Neural cell (in vitro differentiated cells): ENCODE data around the gene ZNF496. TPM values are rescaled to one million over a fixed set of nuclear protein-coding genes. Genes with fewer than 3 reads are reported as not detected.

Experiments used
- H2AFZ ChIP-seq: fragments of 200-600, 300-800 bp; sonication (generic), shearing (Covaris generic); 2 replicates; pipeline ENCODE4 v1.6.0; 2014; ENCODE audit warnings: low read depth, mild to moderate bottlenecking, antibody characterized with exemption, low read length, moderate library complexity
- H3F3A ChIP-seq: fragments of 200-600 bp; shearing (Covaris generic); 2 replicates; pipeline ENCODE4 v1.6.1; 2016; ENCODE audit warnings: mild to moderate bottlenecking, moderate library complexity, mixed read lengths, antibody characterized with exemption, low read length; ENCODE audit not compliant: insufficient read depth, poor library complexity, severe bottlenecking
- H3K27ac ChIP-seq: fragments of 200-600, 300-800 bp; sonication (generic), shearing (Covaris generic); 2 replicates; pipeline ENCODE4 v1.5.1; 2014; ENCODE audit warnings: mild to moderate bottlenecking, low read length, moderate library complexity
- H3K27me3 ChIP-seq: fragments of 300-800, 200-600 bp; sonication (generic), shearing (Covaris generic); 2 replicates; pipeline ENCODE4 v1.6.0; 2014; ENCODE audit warnings: mild to moderate bottlenecking, low read depth, low read length, moderate library complexity; ENCODE audit not compliant: insufficient read depth
- H3K36me3 ChIP-seq: fragments of 300-800, 200-600 bp; sonication (generic), shearing (Covaris generic); 2 replicates; pipeline ENCODE4 v1.5.1; 2014; ENCODE audit warnings: mild to moderate bottlenecking, antibody characterized with exemption, low read length, moderate library complexity; ENCODE audit not compliant: insufficient read depth
- H3K4me2 ChIP-seq: fragments of 300-800, 200-600 bp; sonication (generic), shearing (Covaris generic); 2 replicates; pipeline ENCODE4 v1.6.0; 2014; ENCODE audit warnings: mild to moderate bottlenecking, low read length
- H3K4me3 ChIP-seq: fragments of 300-800, 200-600 bp; sonication (generic), shearing (Covaris generic); 2 replicates; pipeline ENCODE4 v1.5.1; 2014; ENCODE audit warnings: mild to moderate bottlenecking, low read length, moderate library complexity
- H3K79me2 ChIP-seq: fragments of 200-600 bp; shearing (Covaris generic); replicated peaks from 2 replicates; pipeline ENCODE4 v1.6.0; 2014; ENCODE audit warnings: mild to moderate bottlenecking, low read length, moderate library complexity; ENCODE audit not compliant: insufficient read depth
- H3K9ac ChIP-seq: fragments of 300-800, 200-600 bp; sonication (generic), shearing (Covaris generic); 2 replicates; pipeline ENCODE4 v1.6.1; 2016; ENCODE audit warnings: mild to moderate bottlenecking, low read length, mixed read lengths
- H3K9me2 ChIP-seq: fragments of 200-600 bp; shearing (Covaris generic); 2 replicates; pipeline ENCODE4 v1.6.1; 2016; ENCODE audit warnings: mild to moderate bottlenecking, low read length, mixed read lengths; ENCODE audit not compliant: insufficient read depth
- H3K9me3 ChIP-seq: fragments of 200-600, 300-800 bp; sonication (generic), shearing (Covaris generic); 2 replicates; pipeline ENCODE4 v1.6.1; 2016; ENCODE audit warnings: mild to moderate bottlenecking, mixed run types, low read length, moderate library complexity, mixed read lengths
- H4K20me1 ChIP-seq: fragments of 200-600 bp; shearing (Covaris generic); 2 replicates; pipeline ENCODE4 v1.6.1; 2016; ENCODE audit warnings: mild to moderate bottlenecking, mixed run types; ENCODE audit not compliant: insufficient read depth
- EP300 ChIP-seq: fragments of 450-650 bp; conservative IDR thresholded peaks from 2 replicates; pipeline ENCODE4 v1.6.1; 2014; ENCODE audit warnings: antibody characterized with exemption, mild to moderate bottlenecking, moderate library complexity; ENCODE audit not compliant: poor library complexity, severe bottlenecking
- EZH2 ChIP-seq: fragments of 200-600, 300-800 bp; shearing (Covaris generic), sonication (generic); IDR thresholded peaks from 2 replicates; pipeline ENCODE4 v1.6.1; 2014; ENCODE audit warnings: antibody characterized with exemption, low read length, borderline replicate concordance, mild to moderate bottlenecking; ENCODE audit not compliant: insufficient read depth, poor library complexity, severe bottlenecking
- MXI1 ChIP-seq: fragments of 450-650 bp; conservative IDR thresholded peaks from 2 replicates; pipeline ENCODE4 v1.6.1; 2014; ENCODE audit warnings: antibody characterized with exemption, mild to moderate bottlenecking; ENCODE audit not compliant: poor library complexity, severe bottlenecking
- POLR2AphosphoS5 ChIP-seq: IDR thresholded peaks from 2 replicates; pipeline ENCODE4 v1.6.1; 2012
- RAD21 ChIP-seq: fragments of 450-650 bp; conservative IDR thresholded peaks from 2 replicates; pipeline ENCODE4 v1.6.1; 2014; ENCODE audit warnings: antibody characterized with exemption, mild to moderate bottlenecking, moderate library complexity
- SMC3 ChIP-seq: fragments of 450-650 bp; conservative IDR thresholded peaks from 2 replicates; pipeline ENCODE4 v1.6.1; 2014; ENCODE audit warnings: antibody characterized with exemption, mild to moderate bottlenecking, moderate library complexity; ENCODE audit not compliant: poor library complexity
- TAF1 ChIP-seq: IDR thresholded peaks from 2 replicates; pipeline ENCODE4 v1.6.1; 2012; ENCODE audit warnings: low read depth
- polyA plus RNA-seq: library from polyadenylated mRNA; depleted of rRNA; stranded (reverse); fragments of >200 nt; gene quantifications from 2 replicates; pipeline ENCODE4 v1.2.3, GENCODE V29; 2014
- TF ChIP-seq, protein P1 (sequence below): IDR thresholded peaks from 2 replicates; pipeline ENCODE4 v1.6.1; 2012; ENCODE audit warnings: borderline replicate concordance
- TF ChIP-seq, protein P2 (sequence below): fragments of 450-650 bp; IDR thresholded peaks from 2 replicates; pipeline ENCODE4 v1.5.1; 2014; ENCODE audit warnings: antibody characterized with exemption, mild to moderate bottlenecking, moderate library complexity; ENCODE audit not compliant: poor library complexity, severe bottlenecking

ZNF496 gene
- polyA plus RNA-seq, 1 donor from 2014 or later: 25.2 TPM

DNA sequence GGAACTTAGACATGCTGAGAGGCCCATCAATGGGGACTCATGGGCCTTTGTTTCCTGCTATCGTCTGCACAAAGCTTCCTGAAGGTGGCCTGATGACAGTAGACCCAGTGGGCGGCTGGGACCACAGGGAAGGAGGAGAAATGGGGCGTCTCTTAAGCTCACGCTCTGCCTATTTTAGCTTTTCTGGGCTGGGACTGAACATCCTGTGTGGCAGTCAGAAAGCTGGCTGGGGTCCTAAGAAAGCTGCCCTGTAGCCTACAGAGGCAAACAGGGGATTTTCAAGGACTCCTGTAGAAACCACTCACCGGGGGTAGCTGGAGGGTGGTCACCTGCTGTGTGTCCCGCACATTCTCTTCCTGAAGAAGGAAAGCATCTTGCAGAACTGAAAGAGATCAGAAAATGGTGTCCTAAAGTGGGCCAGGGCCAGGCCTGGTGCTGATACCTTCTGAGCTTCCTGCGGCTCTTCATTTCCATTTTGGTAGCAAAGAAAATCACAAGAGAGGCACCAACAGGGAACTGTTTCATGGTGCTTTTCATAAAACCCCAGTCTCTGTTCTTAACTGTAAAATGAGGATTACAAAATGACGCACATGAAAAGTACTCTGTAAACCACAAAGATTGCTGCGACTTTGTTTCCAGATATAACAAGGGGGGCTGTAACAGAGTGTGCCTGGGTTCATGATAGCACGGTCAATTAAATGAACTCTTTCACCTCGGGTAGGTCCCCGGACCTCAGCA, 8.6 kb downstream of the ZNF496 start:
- Histone ChIP-seq H3K79me2 (no peaks in the 10 kb centered on the region), H3K9me2 (no peaks in the 10 kb centered on the region), H3K9ac (no peak overlapping the region), H2AFZ (no peak overlapping the region), H3K4me2 (no peak overlapping the region), H3F3A (no peaks in the 10 kb centered on the region), H4K20me1 (no peaks in the 10 kb centered on the region), H3K36me3 (peaks cover 4% of the 10 kb centered on the region), H3K9me3 (no peaks in the 10 kb centered on the region), H3K4me3 (no peak overlapping the region), H3K27me3 (no peaks in the 10 kb centered on the region), H3K27ac (no peak overlapping the region)
- TF ChIP-seq, protein P1, sequence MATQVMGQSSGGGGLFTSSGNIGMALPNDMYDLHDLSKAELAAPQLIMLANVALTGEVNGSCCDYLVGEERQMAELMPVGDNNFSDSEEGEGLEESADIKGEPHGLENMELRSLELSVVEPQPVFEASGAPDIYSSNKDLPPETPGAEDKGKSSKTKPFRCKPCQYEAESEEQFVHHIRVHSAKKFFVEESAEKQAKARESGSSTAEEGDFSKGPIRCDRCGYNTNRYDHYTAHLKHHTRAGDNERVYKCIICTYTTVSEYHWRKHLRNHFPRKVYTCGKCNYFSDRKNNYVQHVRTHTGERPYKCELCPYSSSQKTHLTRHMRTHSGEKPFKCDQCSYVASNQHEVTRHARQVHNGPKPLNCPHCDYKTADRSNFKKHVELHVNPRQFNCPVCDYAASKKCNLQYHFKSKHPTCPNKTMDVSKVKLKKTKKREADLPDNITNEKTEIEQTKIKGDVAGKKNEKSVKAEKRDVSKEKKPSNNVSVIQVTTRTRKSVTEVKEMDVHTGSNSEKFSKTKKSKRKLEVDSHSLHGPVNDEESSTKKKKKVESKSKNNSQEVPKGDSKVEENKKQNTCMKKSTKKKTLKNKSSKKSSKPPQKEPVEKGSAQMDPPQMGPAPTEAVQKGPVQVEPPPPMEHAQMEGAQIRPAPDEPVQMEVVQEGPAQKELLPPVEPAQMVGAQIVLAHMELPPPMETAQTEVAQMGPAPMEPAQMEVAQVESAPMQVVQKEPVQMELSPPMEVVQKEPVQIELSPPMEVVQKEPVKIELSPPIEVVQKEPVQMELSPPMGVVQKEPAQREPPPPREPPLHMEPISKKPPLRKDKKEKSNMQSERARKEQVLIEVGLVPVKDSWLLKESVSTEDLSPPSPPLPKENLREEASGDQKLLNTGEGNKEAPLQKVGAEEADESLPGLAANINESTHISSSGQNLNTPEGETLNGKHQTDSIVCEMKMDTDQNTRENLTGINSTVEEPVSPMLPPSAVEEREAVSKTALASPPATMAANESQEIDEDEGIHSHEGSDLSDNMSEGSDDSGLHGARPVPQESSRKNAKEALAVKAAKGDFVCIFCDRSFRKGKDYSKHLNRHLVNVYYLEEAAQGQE: no peak
- TF ChIP-seq EP300 (no peak), POLR2AphosphoS5 (no peak), RAD21 (no peak), SMC3 (no peak), TAF1 (no peak), EZH2 (no peak), MXI1 (no peak)
- TF ChIP-seq, protein P2, sequence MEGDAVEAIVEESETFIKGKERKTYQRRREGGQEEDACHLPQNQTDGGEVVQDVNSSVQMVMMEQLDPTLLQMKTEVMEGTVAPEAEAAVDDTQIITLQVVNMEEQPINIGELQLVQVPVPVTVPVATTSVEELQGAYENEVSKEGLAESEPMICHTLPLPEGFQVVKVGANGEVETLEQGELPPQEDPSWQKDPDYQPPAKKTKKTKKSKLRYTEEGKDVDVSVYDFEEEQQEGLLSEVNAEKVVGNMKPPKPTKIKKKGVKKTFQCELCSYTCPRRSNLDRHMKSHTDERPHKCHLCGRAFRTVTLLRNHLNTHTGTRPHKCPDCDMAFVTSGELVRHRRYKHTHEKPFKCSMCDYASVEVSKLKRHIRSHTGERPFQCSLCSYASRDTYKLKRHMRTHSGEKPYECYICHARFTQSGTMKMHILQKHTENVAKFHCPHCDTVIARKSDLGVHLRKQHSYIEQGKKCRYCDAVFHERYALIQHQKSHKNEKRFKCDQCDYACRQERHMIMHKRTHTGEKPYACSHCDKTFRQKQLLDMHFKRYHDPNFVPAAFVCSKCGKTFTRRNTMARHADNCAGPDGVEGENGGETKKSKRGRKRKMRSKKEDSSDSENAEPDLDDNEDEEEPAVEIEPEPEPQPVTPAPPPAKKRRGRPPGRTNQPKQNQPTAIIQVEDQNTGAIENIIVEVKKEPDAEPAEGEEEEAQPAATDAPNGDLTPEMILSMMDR: no peak

DNA sequence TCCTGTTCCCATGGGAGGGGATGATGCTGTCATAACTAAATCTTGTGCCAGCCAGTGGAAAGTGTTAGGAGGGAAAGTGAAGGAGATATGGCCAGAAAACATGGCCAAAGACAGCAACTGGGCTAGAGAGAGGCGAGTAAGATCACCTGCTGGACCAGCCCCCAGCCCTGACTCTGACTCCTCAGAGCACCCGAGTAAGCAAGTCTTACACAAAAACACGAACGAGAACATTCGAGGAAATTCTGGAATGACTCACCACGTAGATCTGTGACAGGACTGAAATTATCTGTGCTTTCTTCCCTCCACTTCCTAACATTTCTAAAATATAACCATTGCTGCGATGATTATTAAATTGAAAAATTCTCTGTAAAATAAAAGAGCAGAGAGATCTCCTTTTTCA, 9.2 kb downstream of the ZNF496 start:
- H4K20me1 ChIP-seq: no peaks in the 10 kb centered on the region
- no peak overlapping the region for H3K9ac ChIP-seq
- no peak for TF ChIP-seq EP300
- no peak for TF ChIP-seq SMC3
- no peak for TF ChIP-seq RAD21
- no peak for TF ChIP-seq MXI1
- no peak for TF ChIP-seq TAF1
- no peak for TF ChIP-seq POLR2AphosphoS5
- no peak for TF ChIP-seq EZH2
- TF ChIP-seq, protein P2: no peak
- TF ChIP-seq, protein P1: no peak
- no peaks in the 10 kb centered on the region for H3F3A ChIP-seq
- H2AFZ ChIP-seq: no peak overlapping the region
- no peaks in the 10 kb centered on the region for H3K27me3 ChIP-seq
- H3K9me3 ChIP-seq: no peaks in the 10 kb centered on the region
- H3K36me3 ChIP-seq: peaks cover 4% of the 10 kb centered on the region
- H3K4me2 ChIP-seq: no peak overlapping the region
- H3K4me3 ChIP-seq: no peak overlapping the region
- H3K27ac ChIP-seq: no peak overlapping the region
- no peaks in the 10 kb centered on the region for H3K79me2 ChIP-seq
- H3K9me2 ChIP-seq: no peaks in the 10 kb centered on the region
